MM.1S (cell line): Measurements from ENCODE around the gene RAB31.

ENCODE experiments used
- CTCF ChIP-seq: fragments of 300-600 bp; sonication (generic); IDR thresholded peaks from 2 replicates; pipeline ENCODE4 v1.5.1; 2016; ENCODE audit warnings: antibody characterized with exemption, low read length, mixed read lengths
- EZH2 ChIP-seq: fragments of 300-600 bp; sonication (generic); optimal IDR thresholded peaks from 2 replicates; pipeline ENCODE3; 2017; ENCODE audit warnings: low read depth, mild to moderate bottlenecking, antibody characterized with exemption, low read length, mixed read lengths
- EZH2phosphoT487 ChIP-seq: fragments of 300-600 bp; sonication (generic); IDR thresholded peaks from 2 replicates; pipeline ENCODE4 v1.6.1; 2018; ENCODE audit warnings: antibody characterized with exemption, low read length

GRCh38 chr18:9698497-9698896 lies 9.6 kb upstream of the RAB31 start:
- TF ChIP-seq CTCF (no peak), EZH2 (no peak), EZH2phosphoT487 (no peak)
